ENCODE measurements around the gene TGFB2. TPM values are rescaled to one million over a fixed set of nuclear protein-coding genes. Genes with fewer than 3 reads are reported as not detected.

TGFB2 gene
- total RNA-seq, 1 experiment from 2014 or later: 0.92 TPM

GRCh38 chr1:218350035-218350525 is 4.9 kb downstream of the TGFB2 start:
- H3K27me3 ChIP-seq: no peaks in the 10 kb centered on the region
- no peaks in the 10 kb centered on the region; the same call in 1 of the 2 replicates for H3K36me3 ChIP-seq
- no peak overlapping the region for H3K4me3 ChIP-seq
- DNase-seq: no peak
- no peaks in the 10 kb centered on the region for H3K9me3 ChIP-seq

- peak; percentile 31 for DNase-seq
Measured at GRCh38 chr1:218350801-218351266, 5.7 kb downstream of the TGFB2 start.

GRCh38 chr1:218351391-218352074 is 6.4 kb downstream of the TGFB2 start:
- Histone ChIP-seq H3K9me3 (no peaks in the 10 kb centered on the region), H3K27me3 (no peaks in the 10 kb centered on the region)
- peak; percentile 31 for DNase-seq

More at GRCh38 chr1:218350801-218351266, 5.7 kb downstream of the TGFB2 start:
- Histone ChIP-seq H3K27me3 (no peaks in the 10 kb centered on the region), H3K36me3 (no peaks in the 10 kb centered on the region), H3K9me3 (no peaks in the 10 kb centered on the region), H3K4me3 (peak overlapping the region; percentile 14)

GRCh38 chr1:218352075-218352438 is 6.9 kb downstream of the TGFB2 start:
- no peaks in the 10 kb centered on the region for H3K27me3 ChIP-seq
- H3K36me3 ChIP-seq: no peaks in the 10 kb centered on the region
- H3K4me3 ChIP-seq: no peak overlapping the region
- H3K9me3 ChIP-seq: no peaks in the 10 kb centered on the region
- DNase-seq: no peak

More at GRCh38 chr1:218351391-218352074, 6.4 kb downstream of the TGFB2 start:
- no peaks in the 10 kb centered on the region for H3K36me3 ChIP-seq
- peak overlapping the region; percentile 14 for H3K4me3 ChIP-seq

DNA sequence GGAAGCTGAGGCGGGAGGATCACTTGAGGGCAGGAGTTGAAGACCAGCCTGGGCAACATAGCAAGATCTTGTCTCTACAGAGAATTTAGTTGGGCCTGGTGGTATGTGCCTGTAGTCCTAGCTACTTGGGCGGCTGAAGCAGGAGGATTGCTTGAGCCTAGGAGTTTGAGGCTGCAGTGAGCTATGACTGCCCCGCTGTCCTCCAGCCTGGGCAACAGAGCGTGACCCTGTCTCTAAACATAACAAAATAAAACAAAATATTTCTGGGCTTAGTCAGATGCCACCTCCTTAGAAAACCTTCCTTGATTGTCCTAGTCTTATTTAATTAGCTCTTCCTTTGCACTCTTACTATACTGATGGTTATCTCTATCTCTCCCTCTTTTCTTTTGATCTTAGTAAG is 8.5 kb downstream of the TGFB2 start:
- no peak for DNase-seq
- H3K36me3 ChIP-seq: no peaks in the 10 kb centered on the region
- no peaks in the 10 kb centered on the region for H3K27me3 ChIP-seq
- no peaks in the 10 kb centered on the region for H3K9me3 ChIP-seq
- H3K4me3 ChIP-seq: no peak overlapping the region

DNA sequence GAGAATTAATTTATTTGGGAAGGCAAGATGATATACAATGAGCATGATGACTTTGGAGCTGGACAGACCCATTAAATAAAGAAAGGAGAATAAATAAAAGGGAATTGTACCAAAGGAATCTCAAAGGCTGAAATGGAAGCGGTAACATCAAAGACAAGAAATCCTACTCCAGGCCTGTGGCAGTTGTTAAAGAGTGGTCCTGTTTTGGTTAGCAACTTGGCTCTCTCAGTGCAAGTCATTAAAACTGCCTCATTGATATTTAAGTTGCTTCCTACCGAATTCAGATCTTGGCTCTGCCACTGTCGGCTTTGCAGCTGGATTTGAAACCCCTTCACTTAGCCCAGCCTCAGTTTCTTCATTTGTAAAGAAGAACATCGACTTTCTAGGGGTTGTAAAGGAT is 10.1 kb downstream of the TGFB2 start:
- no peak for DNase-seq
- Histone ChIP-seq H3K36me3 (no peaks in the 10 kb centered on the region), H3K4me3 (no peak overlapping the region), H3K9me3 (no peaks in the 10 kb centered on the region), H3K27me3 (no peaks in the 10 kb centered on the region)

DNA sequence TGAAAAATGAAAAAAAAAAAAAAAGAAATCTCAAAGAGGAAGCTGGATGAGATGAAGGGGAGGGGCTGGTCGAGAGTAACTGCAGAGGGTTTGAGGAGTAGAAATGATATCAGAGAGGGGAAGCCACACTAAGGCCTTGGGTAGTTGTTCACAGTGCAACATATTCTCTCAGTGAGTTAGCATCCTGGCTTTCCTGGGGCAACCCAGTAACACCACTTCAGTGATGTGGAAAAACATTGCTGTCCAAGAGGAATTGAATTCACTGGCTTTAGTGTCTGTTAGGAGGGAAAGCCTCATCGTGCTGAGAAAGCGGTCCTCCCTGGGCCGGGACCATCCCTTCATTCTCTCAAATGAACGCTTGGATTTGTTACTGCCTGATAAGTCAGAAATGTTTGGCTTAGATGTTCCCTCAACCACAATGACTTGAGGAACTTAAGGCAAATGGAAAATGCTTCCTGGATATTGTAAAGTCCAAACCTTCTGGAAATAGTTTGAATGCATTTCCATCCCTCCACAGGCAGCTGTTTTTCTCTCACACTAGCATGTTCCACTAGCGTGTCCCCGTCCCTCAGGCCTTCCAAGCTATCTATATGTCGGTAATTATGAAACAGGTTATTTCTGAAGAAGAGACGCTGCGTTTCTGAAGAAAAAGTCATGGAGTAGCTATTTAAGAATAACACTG is 12.2 kb downstream of the TGFB2 start:
- Histone ChIP-seq H3K9me3 (no peaks in the 10 kb centered on the region), H3K36me3 (no peaks in the 10 kb centered on the region), H3K27me3 (no peaks in the 10 kb centered on the region), H3K4me3 (no peak overlapping the region)
- no peak for DNase-seq

DNA sequence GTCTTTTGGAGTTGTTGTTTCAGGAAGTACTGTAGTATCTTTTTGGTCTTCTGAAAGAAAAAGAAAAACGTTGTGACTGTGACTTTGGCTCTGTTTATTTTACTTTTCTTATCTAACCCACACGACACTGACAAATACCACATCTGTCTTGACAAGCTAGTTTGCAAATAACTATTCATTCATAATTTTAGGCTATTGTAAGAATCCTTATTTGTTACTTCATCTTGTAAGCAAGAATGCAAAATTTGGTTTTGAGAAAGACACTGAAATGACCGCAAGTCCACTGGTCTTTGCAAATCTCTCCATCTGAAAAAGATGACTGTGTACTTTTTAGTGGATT is 12.7 kb downstream of the TGFB2 start:
- H3K27me3 ChIP-seq: no peaks in the 10 kb centered on the region
- DNase-seq: no peak

GRCh38 chr1:218361298-218362065 is 16.3 kb downstream of the TGFB2 start:
- Histone ChIP-seq H3K9me3 (no peaks in the 10 kb centered on the region), H3K27me3 (no peaks in the 10 kb centered on the region), H3K4me3 (no peak overlapping the region), H3K36me3 (no peaks in the 10 kb centered on the region)
- DNase-seq: no peak

More for the DNA sequence above, 12.7 kb downstream of the TGFB2 start:
- Histone ChIP-seq H3K36me3 (no peaks in the 10 kb centered on the region), H3K9me3 (no peaks in the 10 kb centered on the region), H3K4me3 (no peak overlapping the region)

DNA sequence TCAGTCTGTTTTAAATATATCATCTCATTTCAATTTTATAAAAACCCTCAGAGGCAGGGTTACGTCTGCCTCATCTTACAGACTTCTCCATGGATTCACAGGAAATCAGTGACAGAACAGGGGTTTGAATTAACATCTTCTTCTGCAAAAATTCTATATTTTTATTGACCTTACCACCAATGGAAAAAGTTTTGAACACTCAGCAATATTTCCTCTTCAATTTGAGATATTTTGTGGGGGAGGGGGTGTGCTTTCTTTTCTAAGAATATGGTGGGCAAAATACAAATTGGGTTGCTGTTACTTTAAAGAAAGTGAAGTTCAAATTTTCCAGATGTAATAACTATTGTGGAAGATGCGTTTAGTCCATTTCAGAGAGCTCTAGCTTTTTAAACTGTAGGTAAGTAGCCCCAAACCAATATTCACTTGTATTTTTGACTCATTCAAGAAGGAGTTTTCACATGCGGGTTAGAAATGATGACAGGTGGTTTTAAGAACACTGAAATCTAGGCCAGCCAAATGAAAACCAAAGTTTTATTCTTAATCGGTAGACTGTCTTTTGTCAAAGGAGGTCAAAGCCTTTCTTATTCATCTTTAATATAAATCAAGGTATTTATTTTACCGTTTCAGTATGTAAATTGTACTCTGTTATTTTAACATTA is 17.4 kb downstream of the TGFB2 start:
- H3K4me3 ChIP-seq: no peak overlapping the region
- no peaks in the 10 kb centered on the region for H3K9me3 ChIP-seq
- H3K27me3 ChIP-seq: no peaks in the 10 kb centered on the region
- H3K36me3 ChIP-seq: no peaks in the 10 kb centered on the region
- no peak for DNase-seq

DNA sequence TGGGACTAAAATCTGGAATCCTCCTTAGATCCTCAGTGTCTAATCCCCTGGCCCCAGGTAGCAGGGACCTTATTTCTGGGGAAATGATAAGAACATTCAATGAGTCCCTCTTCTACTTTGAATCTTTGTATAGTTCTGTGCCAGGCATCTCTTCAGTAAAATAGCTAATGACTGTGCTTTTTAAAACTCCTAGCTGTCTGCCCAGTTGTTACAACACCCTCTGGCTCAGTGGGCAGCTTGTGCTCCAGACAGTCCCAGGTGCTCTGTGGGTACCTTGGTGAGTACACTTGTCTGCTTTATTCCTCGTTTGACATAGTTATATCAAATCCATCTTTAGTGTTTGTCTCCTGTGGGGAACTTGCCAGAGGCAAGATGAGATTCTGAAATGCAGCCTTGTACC is 18.0 kb downstream of the TGFB2 start:
- no peaks in the 10 kb centered on the region for H3K36me3 ChIP-seq
- no peak for DNase-seq
- H3K27me3 ChIP-seq: no peaks in the 10 kb centered on the region
- no peak overlapping the region for H3K4me3 ChIP-seq
- H3K9me3 ChIP-seq: no peaks in the 10 kb centered on the region

GRCh38 chr1:218364028-218364710 is 19.0 kb downstream of the TGFB2 start:
- DNase-seq: no peak
- Histone ChIP-seq H3K4me3 (no peak overlapping the region), H3K9me3 (no peaks in the 10 kb centered on the region), H3K36me3 (no peaks in the 10 kb centered on the region), H3K27me3 (no peaks in the 10 kb centered on the region)

DNA sequence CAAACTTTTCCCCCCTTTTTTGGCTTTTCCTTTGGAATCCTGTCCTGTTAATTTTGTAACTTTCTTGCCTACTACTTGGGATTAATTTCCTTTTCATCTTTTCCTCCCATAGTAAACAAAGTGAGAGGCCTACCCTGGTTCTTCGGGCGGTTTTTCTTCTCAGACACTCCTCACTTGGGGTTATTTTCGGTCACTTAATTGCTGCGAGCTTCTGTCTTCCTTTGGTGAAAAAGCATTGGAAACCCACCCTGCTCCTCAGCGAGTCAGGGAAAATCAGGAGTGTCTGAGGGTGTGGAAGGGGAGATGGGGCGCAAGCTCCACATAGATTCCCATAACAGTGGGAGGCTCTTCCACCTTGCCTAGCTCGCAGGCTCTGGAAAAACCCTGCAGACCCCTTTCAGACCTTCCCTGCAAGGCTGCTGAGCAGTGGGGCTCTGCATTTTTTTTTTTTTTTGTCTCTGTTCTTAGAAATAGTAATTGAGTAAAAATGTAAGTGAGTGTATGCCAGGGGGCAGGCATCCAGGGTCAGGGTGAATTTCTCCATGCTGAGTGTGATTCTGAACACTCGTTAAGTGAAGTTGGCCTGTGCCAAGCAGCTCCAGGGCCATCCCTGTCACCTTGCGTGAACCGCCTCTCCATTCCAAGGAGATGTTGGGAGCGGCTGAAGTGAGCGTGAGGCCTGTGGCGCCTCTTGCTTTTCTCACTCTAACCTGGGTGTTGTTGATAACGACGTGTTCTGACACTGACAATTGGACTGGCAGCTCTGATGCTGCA is 20.3 kb downstream of the TGFB2 start:
- Histone ChIP-seq H3K36me3 (no peaks in the 10 kb centered on the region), H3K27me3 (no peaks in the 10 kb centered on the region), H3K9me3 (no peaks in the 10 kb centered on the region), H3K4me3 (no peak overlapping the region)
- peak; percentile 63 for DNase-seq

DNA sequence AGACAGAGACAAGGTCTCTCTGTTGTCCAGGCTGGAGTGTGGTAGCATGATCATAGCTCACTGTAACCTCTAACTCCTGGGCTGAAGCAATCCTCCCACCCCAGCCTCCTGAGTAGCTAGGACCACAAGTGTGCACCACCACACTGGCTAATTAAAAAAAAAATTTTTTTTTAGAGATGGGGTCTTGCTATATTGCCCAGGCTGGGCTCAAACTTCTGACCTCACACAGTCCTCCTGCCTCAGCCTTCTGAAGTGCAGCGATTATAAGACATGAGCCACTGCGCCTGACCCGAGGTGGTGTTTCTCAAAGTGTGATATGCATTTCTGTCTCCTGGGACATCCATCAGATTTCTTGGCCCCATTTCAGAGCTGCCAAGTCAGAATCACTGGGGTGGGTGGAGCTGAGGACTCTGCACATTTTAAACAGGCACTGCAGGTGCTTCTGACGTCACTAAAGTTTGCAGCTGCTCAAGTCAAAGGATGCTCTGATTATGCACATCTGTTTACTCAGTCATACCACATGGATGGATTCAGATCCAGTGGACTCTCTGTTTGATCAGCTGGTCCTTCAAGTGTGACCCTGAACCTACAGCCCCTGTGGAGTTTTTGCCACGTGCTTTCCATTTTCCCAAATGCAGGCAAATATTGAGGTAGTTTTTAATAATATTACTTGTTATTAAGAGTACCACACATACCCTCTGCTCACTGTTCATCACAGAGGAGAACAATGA is 21.4 kb downstream of the TGFB2 start:
- DNase-seq: no peak
- H3K9me3 ChIP-seq: no peaks in the 10 kb centered on the region
- no peak overlapping the region for H3K4me3 ChIP-seq
- no peaks in the 10 kb centered on the region for H3K27me3 ChIP-seq
- H3K36me3 ChIP-seq: no peaks in the 10 kb centered on the region

DNA sequence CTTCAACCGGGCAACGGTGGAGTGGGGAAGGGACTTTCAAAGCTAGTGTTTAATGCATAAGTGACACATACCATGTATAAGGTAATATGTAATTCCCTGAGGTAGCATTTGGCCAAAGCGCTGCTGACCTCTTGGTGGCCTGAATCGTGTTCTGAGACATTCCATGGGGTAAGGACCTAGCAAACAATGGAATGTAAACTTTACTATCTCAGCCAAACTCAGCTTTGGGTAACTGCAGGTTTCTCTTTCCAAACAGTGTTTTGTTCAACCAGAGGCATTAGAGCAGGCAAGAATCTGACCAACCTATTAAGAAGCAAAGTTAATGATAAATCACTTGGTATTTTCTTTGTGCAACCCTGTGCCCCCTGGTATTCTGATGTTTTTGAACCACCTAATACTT is 22.0 kb downstream of the TGFB2 start:
- Histone ChIP-seq H3K36me3 (no peaks in the 10 kb centered on the region), H3K27me3 (no peaks in the 10 kb centered on the region), H3K9me3 (no peaks in the 10 kb centered on the region), H3K4me3 (no peak overlapping the region)
- no peak for DNase-seq
